ENCODE data around the gene WFDC10B. TPM values are rescaled to one million over a fixed set of nuclear protein-coding genes. Genes with fewer than 3 reads are reported as not detected.
"Not testable (repeated sequence)": the region's sequence is repeated elsewhere in the genome, so short reads cannot be mapped to it uniquely, and the experiment has no call there.

The WFDC10B gene
- total and polyA plus RNA-seq, 2 experiments from 2014 or later = not detected

GRCh38 chr20:45725134-45725533, 20.3 kb upstream of the WFDC10B start:
- Histone ChIP-seq H4K20me1 (ENCODE audit: insufficient read depth) (no peaks in the 10 kb centered on the region), H3K9me2 (ENCODE audit: insufficient read depth) (no peaks in the 10 kb centered on the region), H3K27ac (no peak overlapping the region), H3K9ac (no peak overlapping the region), H3F3A (ENCODE audit: insufficient read depth) (no peaks in the 10 kb centered on the region), H3K4me1 (ENCODE audit: insufficient read depth) (no peaks in the 10 kb centered on the region), H3K4me3 (no peak overlapping the region), H3K79me2 (ENCODE audit: insufficient read depth) (no peaks in the 10 kb centered on the region), H3K27me3 (replicated peaks; ENCODE audit: insufficient read depth) (peaks cover 9% of the 10 kb centered on the region; the same call in 1 of the 2 replicates), H3K9me3 (ENCODE audit: low read depth) (no peaks in the 10 kb centered on the region), H3K36me3 (ENCODE audit: low read depth) (no peaks in the 10 kb centered on the region), H3K4me2 (ENCODE audit: unreplicated experiment) (no peak overlapping the region), H2AFZ (no peak overlapping the region)
- DNase-seq = no peak
- in situ Hi-C loops (cut with MboI) = no loop called here
- TF ChIP-seq EZH2 (IDR thresholded peaks at IDR 0.05; ENCODE audit: insufficient read depth, poor library complexity, severe bottlenecking) (no peak), EZH2phosphoT487 (IDR thresholded peaks at IDR 0.05; ENCODE audit: insufficient read depth, low read depth) (no peak)

DNA sequence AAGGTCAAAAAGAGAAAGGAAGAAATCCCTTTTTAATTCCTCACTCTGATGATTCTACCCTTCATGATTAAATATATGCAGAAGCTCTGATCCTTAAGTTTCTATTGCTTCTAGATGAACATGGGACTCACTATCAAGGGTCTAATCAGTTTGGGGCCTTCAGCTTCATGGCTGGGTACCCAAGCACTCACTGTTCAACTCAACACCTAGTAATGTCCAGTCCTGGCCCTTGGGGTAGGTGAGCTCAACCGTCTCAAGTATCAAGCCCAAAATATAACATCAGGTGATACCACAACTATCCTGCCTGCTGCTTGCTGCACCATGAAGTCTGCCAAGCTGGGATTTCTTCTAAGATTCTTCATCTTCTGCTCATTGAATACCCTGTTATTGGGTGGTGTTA, 17.2 kb upstream of the WFDC10B start, which contains the start of gene SPINT4:
Gene SPINT4 (plus strand): TSS at position 301 of the 400 bp plus-strand sequence. CDS start 21 bp downstream, at position 322.
- no peak within 1 kb of the TSS for H3K9ac ChIP-seq
- DNase-seq = no peak

DNA sequence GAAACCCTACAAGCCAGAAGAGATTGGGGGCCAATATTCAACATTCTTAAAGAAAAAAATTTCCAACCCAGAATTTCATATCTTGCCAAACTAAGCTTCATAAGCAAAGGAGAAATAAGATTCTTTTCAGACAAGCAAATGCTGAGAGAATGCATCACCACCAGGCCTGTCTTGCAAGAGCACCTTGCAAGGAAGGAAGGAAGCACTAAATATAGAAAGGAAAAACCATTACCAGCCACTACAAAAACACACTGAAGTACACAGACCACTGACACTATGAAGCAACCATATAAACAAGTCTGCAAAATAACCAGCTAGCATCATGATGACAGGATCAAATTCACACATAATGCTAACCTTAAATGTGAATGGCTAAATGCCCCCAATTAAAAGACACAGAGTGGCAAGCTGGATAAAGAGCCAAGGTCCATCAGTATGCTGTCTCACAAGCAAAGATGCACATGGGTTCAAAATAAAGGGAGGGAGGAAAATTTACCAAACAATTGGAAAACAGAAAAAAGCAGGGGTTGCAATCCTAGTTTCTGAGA, 11.4 kb upstream of the WFDC10B start:
- H3F3A ChIP-seq (ENCODE audit: insufficient read depth); H3K36me3 ChIP-seq (ENCODE audit: low read depth); H3K4me3 ChIP-seq; H3K27me3 ChIP-seq (replicated peaks; ENCODE audit: insufficient read depth); H3K4me2 ChIP-seq (ENCODE audit: unreplicated experiment); H2AFZ ChIP-seq; H4K20me1 ChIP-seq (ENCODE audit: insufficient read depth); H3K9me2 ChIP-seq (ENCODE audit: insufficient read depth); H3K9me3 ChIP-seq (ENCODE audit: low read depth); in situ Hi-C loops (cut with MboI); DNase-seq; H3K4me1 ChIP-seq (ENCODE audit: insufficient read depth); H3K9ac ChIP-seq; H3K79me2 ChIP-seq (ENCODE audit: insufficient read depth); H3K27ac ChIP-seq: not testable (repeated sequence)

More for the DNA sequence above, 17.2 kb upstream of the WFDC10B start, which contains the start of gene SPINT4:
- H3K79me2 ChIP-seq (ENCODE audit: insufficient read depth) = no peaks in the 10 kb centered on the region
- 53 to 61% methylated on average over 1 of the region's 1 CpG for WGBS, 2 experiments (ENCODE audit: low coverage in 1 of 2, low lambda C conversion rate in 2 of 2, missing lambda C conversion rate in 2 of 2)
- no peak within 1 kb of the TSS for H3K27ac ChIP-seq
- H3K9me2 ChIP-seq (ENCODE audit: insufficient read depth) = no peaks in the 10 kb centered on the region
- no peak within 1 kb of the TSS for H3K4me3 ChIP-seq
- no peak within 1 kb of the TSS for H3K4me2 ChIP-seq (ENCODE audit: unreplicated experiment)
- no peak within 1 kb of the TSS for H2AFZ ChIP-seq
- no peaks in the 10 kb centered on the region for H3F3A ChIP-seq (ENCODE audit: insufficient read depth)
- H3K27me3 ChIP-seq (replicated peaks; ENCODE audit: insufficient read depth) = peaks cover 9% of the 10 kb centered on the region; the same call in 1 of the 2 replicates
- no peaks in the 10 kb centered on the region for H4K20me1 ChIP-seq (ENCODE audit: insufficient read depth)
- TF ChIP-seq EZH2phosphoT487 (IDR thresholded peaks at IDR 0.05; ENCODE audit: insufficient read depth, low read depth) (no peak), EZH2 (IDR thresholded peaks at IDR 0.05; ENCODE audit: insufficient read depth, poor library complexity, severe bottlenecking) (no peak)
- no peaks in the 10 kb centered on the region for H3K36me3 ChIP-seq (ENCODE audit: low read depth)
- in situ Hi-C loops (cut with MboI) = no loop called here
- no peaks in the 10 kb centered on the region for H3K4me1 ChIP-seq (ENCODE audit: insufficient read depth)
- no peaks in the 10 kb centered on the region for H3K9me3 ChIP-seq (ENCODE audit: low read depth)

- Histone ChIP-seq H3K27ac (no peak within 1 kb of the TSS), H3K9ac (no peak within 1 kb of the TSS), H3K4me2 (ENCODE audit: unreplicated experiment) (no peak within 1 kb of the TSS), H3K4me3 (no peak within 1 kb of the TSS), H3K9me2 (ENCODE audit: insufficient read depth) (no peaks in the 10 kb centered on the region), H3K27me3 (replicated peaks; ENCODE audit: insufficient read depth) (no peaks in the 10 kb centered on the region), H3K36me3 (ENCODE audit: low read depth) (no peaks in the 10 kb centered on the region), H3K9me3 (ENCODE audit: low read depth) (no peaks in the 10 kb centered on the region), H4K20me1 (ENCODE audit: insufficient read depth) (no peaks in the 10 kb centered on the region), H3K4me1 (ENCODE audit: insufficient read depth) (no peaks in the 10 kb centered on the region), H3K79me2 (ENCODE audit: insufficient read depth) (no peaks in the 10 kb centered on the region), H3F3A (ENCODE audit: insufficient read depth) (no peaks in the 10 kb centered on the region), H2AFZ (no peak within 1 kb of the TSS)
- in situ Hi-C loops (cut with MboI) = no loop called here
- no peak for TF ChIP-seq EZH2phosphoT487 (IDR thresholded peaks at IDR 0.05; ENCODE audit: insufficient read depth, low read depth)
- 55 to 63% methylated on average over 4 of the region's 4 CpGs for WGBS, 2 experiments (ENCODE audit: low coverage in 1 of 2, low lambda C conversion rate in 2 of 2, missing lambda C conversion rate in 2 of 2)
- DNase-seq = no peak
Measured at GRCh38 chr20:45701873-45702272, 2.9 kb downstream of the WFDC10B start, which contains the start of gene WFDC13. TSS of gene WFDC13 (plus strand) at chr20:45702038. CDS start at chr20:45702124, 86 bp downstream.

GRCh38 chr20:45701104-45701503, 3.7 kb downstream of the WFDC10B start:
- H3K4me1 ChIP-seq (ENCODE audit: insufficient read depth) = no peaks in the 10 kb centered on the region
- no peaks in the 10 kb centered on the region for H3K36me3 ChIP-seq (ENCODE audit: low read depth)
- no peak overlapping the region for H3K4me3 ChIP-seq
- H4K20me1 ChIP-seq (ENCODE audit: insufficient read depth) = no peaks in the 10 kb centered on the region
- H3K9me2 ChIP-seq (ENCODE audit: insufficient read depth) = no peaks in the 10 kb centered on the region
- H3K4me2 ChIP-seq (ENCODE audit: unreplicated experiment) = no peak overlapping the region
- H3K9me3 ChIP-seq (ENCODE audit: low read depth) = no peaks in the 10 kb centered on the region
- in situ Hi-C loops (cut with MboI) = no loop called here
- H3K79me2 ChIP-seq (ENCODE audit: insufficient read depth) = no peaks in the 10 kb centered on the region
- TF ChIP-seq EZH2 (IDR thresholded peaks at IDR 0.05; ENCODE audit: insufficient read depth, poor library complexity, severe bottlenecking) = no peak
- TF ChIP-seq EZH2phosphoT487 (IDR thresholded peaks at IDR 0.05; ENCODE audit: insufficient read depth, low read depth) = no peak
- H3F3A ChIP-seq (ENCODE audit: insufficient read depth) = no peaks in the 10 kb centered on the region
- no peak overlapping the region for H2AFZ ChIP-seq
- DNase-seq = no peak
- no peak overlapping the region for H3K9ac ChIP-seq
- WGBS, 2 experiments (ENCODE audit: low coverage in 1 of 2, low lambda C conversion rate in 2 of 2, missing lambda C conversion rate in 2 of 2) = 36 to 44% methylated on average over 4 of the region's 4 CpGs
- H3K27ac ChIP-seq = no peak overlapping the region
- H3K27me3 ChIP-seq (replicated peaks; ENCODE audit: insufficient read depth) = no peaks in the 10 kb centered on the region
